B cell (primary cell): ENCODE measurements around the gene ALDH4A1. TPM values are rescaled to one million over a fixed set of nuclear protein-coding genes. Genes with fewer than 3 reads are reported as not detected.

ENCODE experiments used
- ATAC-seq: fragments of 200-7000 bp; cut with Tn5 transposase; one replicate; pipeline ENCODE4 v1.10.0; 2021; ENCODE audit warnings: low read depth, mild to moderate bottlenecking, moderate number of reproducible peaks, moderate library complexity
- CTCF ChIA-PET: fragments of 350-600 bp; sonication (Branson Sonifier 250); formaldehyde crosslinking; loops from one replicate; lab custom pipeline; 2021; ENCODE audit warnings: antibody characterized with exemption, inconsistent platforms; lab: Charles Lee
- POLR2A ChIA-PET: fragments of 350-600 bp; sonication (Branson Sonifier 250); formaldehyde crosslinking; loops from one replicate; lab custom pipeline; 2021; ENCODE audit warnings: antibody characterized with exemption; lab: Charles Lee
- DNase-seq: peaks from one replicate; pipeline ENCODE4 v3.0.0; 2013
- H2AFZ ChIP-seq: 2 replicates; pipeline ENCODE4 v1.6.1; 2012; ENCODE audit warnings: mild to moderate bottlenecking, low read depth, low read length; ENCODE audit not compliant: insufficient read depth, poor library complexity, severe bottlenecking
- H3K27ac ChIP-seq, 2 donors: 1 replicate in 1 of 2; 2 replicates in 1 of 2; pipeline ENCODE4 v1.5.1; 2012 to 2013; ENCODE audit warnings: low read length in 2 of 2, mild to moderate bottlenecking in 2 of 2, moderate library complexity in 1 of 2
- H3K27me3 ChIP-seq, 4 experiments: fragments of 200-600 bp in 1 of 4; sonication (generic) in 1 of 4; replicated peaks in 1 of 4; 1 replicate in 2 of 4; 2 replicates in 2 of 4; pipeline versions ENCODE4 v1.6.1 to v1.7.0; 2013 to 2016; ENCODE audit warnings: low read length in 3 of 4, mild to moderate bottlenecking in 2 of 4, mixed read lengths in 1 of 4, moderate library complexity in 1 of 4; ENCODE audit not compliant: insufficient read depth in 4 of 4, control insufficient read depth in 3 of 4; ENCODE audit errors: control extremely low read depth in 1 of 4
- H3K36me3 ChIP-seq, 2 experiments: replicated peaks in 1 of 2; 1 replicate in 1 of 2; 2 replicates in 1 of 2; pipeline versions ENCODE4 v1.6.1 to v1.7.1; 2013; ENCODE audit warnings: low read length in 1 of 2; ENCODE audit not compliant: insufficient read depth in 2 of 2, control insufficient read depth in 1 of 2; ENCODE audit errors: control extremely low read depth in 1 of 2, extremely low read depth in 1 of 2
- H3K4me1 ChIP-seq, 2 donors: fragments of 200-600 bp in 1 of 2; sonication (generic) in 1 of 2; 1 replicate in 1 of 2; 2 replicates in 1 of 2; pipeline versions ENCODE4 v1.5.1 to v1.6.1; 2013 to 2017; ENCODE audit warnings: low read length in 2 of 2; ENCODE audit not compliant: control insufficient read depth in 2 of 2, insufficient read depth in 2 of 2
- H3K4me2 ChIP-seq: replicated peaks from 2 replicates; pipeline ENCODE3; 2012; ENCODE audit warnings: mild to moderate bottlenecking, low read depth, low read length; ENCODE audit not compliant: poor library complexity, severe bottlenecking
- H3K4me3 ChIP-seq, 5 experiments: fragments of 200-600 bp in 1 of 5; sonication (generic) in 1 of 5; 1 replicate in 3 of 5; 2 replicates in 2 of 5; pipeline versions ENCODE4 v1.5.1 to v1.7.0; 2011 to 2016; ENCODE audit warnings: low read length in 4 of 5, mild to moderate bottlenecking in 4 of 5, low read depth in 2 of 5, control low read depth in 1 of 5, moderate library complexity in 1 of 5; ENCODE audit not compliant: insufficient read depth in 1 of 5; ENCODE audit errors: control extremely low read depth in 1 of 5, extremely low read depth in 1 of 5
- H3K79me2 ChIP-seq: fragments of 200-600 bp; sonication (generic); one replicate; pipeline ENCODE4 v1.6.0; 2016; ENCODE audit warnings: low read length; ENCODE audit not compliant: control insufficient read depth, insufficient read depth
- H3K9ac ChIP-seq: fragments of 200-600 bp; sonication (generic); 2 replicates; pipeline ENCODE4 v1.6.1; 2017; ENCODE audit warnings: mild to moderate bottlenecking, low read length, moderate library complexity
- H3K9me3 ChIP-seq, 3 donors: one replicate each; pipeline versions ENCODE4 v1.6.1 to v1.7.1; 2013; ENCODE audit warnings: low read length in 2 of 3; ENCODE audit not compliant: control insufficient read depth in 2 of 3, insufficient read depth in 1 of 3; ENCODE audit errors: control extremely low read depth in 1 of 3
- H4K20me1 ChIP-seq: 2 replicates; pipeline ENCODE4 v1.6.0; 2012; ENCODE audit warnings: mild to moderate bottlenecking, low read length; ENCODE audit not compliant: insufficient read depth, control insufficient read depth, poor library complexity, severe bottlenecking
- H3K27ac Mint-ChIP-seq: one replicate; pipeline ENCODE4 v1.8.0; 2021; ENCODE audit warnings: mixed read lengths
- H3K27me3 Mint-ChIP-seq: one replicate; pipeline ENCODE4 v1.8.0; 2021; ENCODE audit warnings: mixed read lengths
- H3K4me1 Mint-ChIP-seq: one replicate; pipeline ENCODE4 v1.8.0; 2021; ENCODE audit warnings: mixed read lengths
- H3K4me3 Mint-ChIP-seq: one replicate; pipeline ENCODE4 v1.8.0; 2021; ENCODE audit warnings: mixed read lengths
- H3K9me3 Mint-ChIP-seq: one replicate; pipeline ENCODE4 v1.8.0; 2022; ENCODE audit warnings: mixed read lengths; ENCODE audit not compliant: insufficient read depth
- EZH2 ChIP-seq: IDR thresholded peaks from 2 replicates; pipeline ENCODE4 v1.6.1; 2012; ENCODE audit warnings: borderline replicate concordance, low read depth, mild to moderate bottlenecking, moderate library complexity, low read length; ENCODE audit not compliant: insufficient read depth, poor library complexity, severe bottlenecking
- WGBS: methylation state at CpG from one replicate; pipeline ENCODE4 v1.1.5; 2013; ENCODE audit warnings: missing lambda C conversion rate; ENCODE audit not compliant: insufficient coverage; 5-methylcytosine and 5-hydroxymethylcytosine counted together
- intact Hi-C: fragments of 100-400 bp; cut with micrococcal nuclease; formaldehyde crosslinking; loops from one replicate; pipeline ENCODE4 v1.10.0; 2022
- polyA plus RNA-seq: library from polyadenylated mRNA; depleted of rRNA; stranded (reverse); fragments of >200 nt; gene quantifications from 2 replicates; pipeline ENCODE4 v1.2.3, GENCODE V29; 2012
- total RNA-seq, 2 donors: library from RNA; stranded (reverse); fragments of 120-200 nt in 1 of 2; gene quantifications; 1 replicate in 1 of 2; 2 replicates in 1 of 2; pipeline versions ENCODE4 v1.2.3 to v1.2.4, GENCODE V29; 2013 to 2022
- TF ChIP-seq, protein P1 (sequence below): fragments of 200-600 bp; IDR thresholded peaks from one replicate; pipeline ENCODE4 v1.8.0; 2022; ENCODE audit warnings: antibody characterized with exemption, mild to moderate bottlenecking

The ALDH4A1 gene
- total and polyA plus RNA-seq, 2 donors (not counting 1 experiment from before 2014, with no cell fraction given): 2.7 to 3.4 TPM

DNA sequence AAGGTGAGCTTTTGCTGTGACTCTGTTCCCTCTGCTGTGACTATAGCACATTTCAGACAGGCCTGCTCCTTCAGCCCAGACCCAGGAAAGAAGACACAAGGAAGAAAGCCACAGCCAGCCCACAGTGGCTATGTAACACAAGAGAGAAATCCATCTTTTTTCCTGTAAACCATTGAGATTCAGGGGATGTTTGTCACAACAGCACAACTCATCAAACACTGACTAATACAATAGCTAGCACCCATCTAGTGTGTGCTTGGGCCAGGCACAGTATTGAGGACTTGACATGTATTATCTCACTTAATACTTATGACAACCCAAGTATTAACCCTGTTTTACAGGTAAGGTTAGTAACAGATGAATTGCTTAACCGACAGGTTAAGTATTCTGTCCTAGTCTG, 72.7 kb downstream of the ALDH4A1 start:
- Mint-ChIP-seq H3K27me3 (peaks cover 5% of the 10 kb centered on the region), H3K4me3 (no peak overlapping the region), H3K4me1 (no peaks in the 10 kb centered on the region), H3K9me3 (peaks cover 2% of the 10 kb centered on the region), H3K27ac (no peak overlapping the region)
- H3K27ac ChIP-seq: no peak overlapping the region
- H3K9me3 ChIP-seq: peaks cover 0 to 46% (median 0%) of the 10 kb centered on the region in 3 donors
- H4K20me1 ChIP-seq: no peaks in the 10 kb centered on the region
- H2AFZ ChIP-seq: no peak overlapping the region
- no peaks in the 10 kb centered on the region for H3K36me3 ChIP-seq
- no peaks in the 10 kb centered on the region for H3K79me2 ChIP-seq
- ATAC-seq (no peak), DNase-seq (no peak)
- ChIA-PET POLR2A (no interaction called here), CTCF (no interaction called here)
- no peaks in the 10 kb centered on the region for H3K4me1 ChIP-seq
- H3K4me2 ChIP-seq: no peak overlapping the region
- intact Hi-C loops: no loop called here
- H3K27me3 ChIP-seq: peaks cover 0 to 3% (median 1%) of the 10 kb centered on the region in 4 experiments
- H3K4me3 ChIP-seq: no peak overlapping the region
- TF ChIP-seq EZH2: no peak
- TF ChIP-seq, protein P1, sequence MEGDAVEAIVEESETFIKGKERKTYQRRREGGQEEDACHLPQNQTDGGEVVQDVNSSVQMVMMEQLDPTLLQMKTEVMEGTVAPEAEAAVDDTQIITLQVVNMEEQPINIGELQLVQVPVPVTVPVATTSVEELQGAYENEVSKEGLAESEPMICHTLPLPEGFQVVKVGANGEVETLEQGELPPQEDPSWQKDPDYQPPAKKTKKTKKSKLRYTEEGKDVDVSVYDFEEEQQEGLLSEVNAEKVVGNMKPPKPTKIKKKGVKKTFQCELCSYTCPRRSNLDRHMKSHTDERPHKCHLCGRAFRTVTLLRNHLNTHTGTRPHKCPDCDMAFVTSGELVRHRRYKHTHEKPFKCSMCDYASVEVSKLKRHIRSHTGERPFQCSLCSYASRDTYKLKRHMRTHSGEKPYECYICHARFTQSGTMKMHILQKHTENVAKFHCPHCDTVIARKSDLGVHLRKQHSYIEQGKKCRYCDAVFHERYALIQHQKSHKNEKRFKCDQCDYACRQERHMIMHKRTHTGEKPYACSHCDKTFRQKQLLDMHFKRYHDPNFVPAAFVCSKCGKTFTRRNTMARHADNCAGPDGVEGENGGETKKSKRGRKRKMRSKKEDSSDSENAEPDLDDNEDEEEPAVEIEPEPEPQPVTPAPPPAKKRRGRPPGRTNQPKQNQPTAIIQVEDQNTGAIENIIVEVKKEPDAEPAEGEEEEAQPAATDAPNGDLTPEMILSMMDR: no peak
- WGBS: no CpG with 5 or more reads among the region's 1 CpG
- H3K9ac ChIP-seq: no peak overlapping the region

DNA sequence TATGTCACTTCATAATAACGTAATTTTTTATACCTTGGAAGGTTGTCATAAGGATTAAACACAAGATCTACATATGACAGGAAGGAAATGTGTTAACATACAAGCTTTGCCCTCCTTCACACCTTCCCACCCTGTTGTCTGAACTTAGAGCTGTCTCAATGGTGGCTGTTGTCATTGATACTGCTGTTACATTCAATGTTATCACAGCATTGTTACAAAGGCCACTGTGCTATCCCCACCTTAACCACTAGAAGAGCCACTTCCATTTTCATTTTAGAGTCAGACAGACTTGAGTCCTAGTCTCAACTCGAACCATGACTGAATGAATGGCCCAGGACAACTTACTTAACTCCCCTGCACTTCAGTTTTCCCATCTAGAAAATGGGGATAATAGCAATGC, 74.1 kb downstream of the ALDH4A1 start:
- Histone ChIP-seq H3K9me3 (peaks cover 0 to 46% (median 0%) of the 10 kb centered on the region in 3 donors), H3K4me1 (no peaks in the 10 kb centered on the region), H2AFZ (no peak overlapping the region), H3K27ac (no peak overlapping the region), H3K4me2 (no peak overlapping the region), H3K9ac (no peak overlapping the region), H3K79me2 (no peaks in the 10 kb centered on the region), H4K20me1 (no peaks in the 10 kb centered on the region), H3K4me3 (no peak overlapping the region), H3K36me3 (no peaks in the 10 kb centered on the region), H3K27me3 (peaks cover 0 to 3% (median 1%) of the 10 kb centered on the region in 4 experiments)
- Mint-ChIP-seq H3K9me3 (peaks cover 2% of the 10 kb centered on the region), H3K27ac (no peak overlapping the region), H3K27me3 (peaks cover 8% of the 10 kb centered on the region), H3K4me3 (no peak overlapping the region), H3K4me1 (no peaks in the 10 kb centered on the region)
- ChIA-PET POLR2A (no interaction called here), CTCF (no interaction called here)
- intact Hi-C loops: no loop called here
- TF ChIP-seq EZH2: no peak
- TF ChIP-seq, protein P1: no peak
- no CpG with 5 or more reads among the region's 2 CpGs for WGBS
- ATAC-seq (no peak), DNase-seq (no peak)
